Stimulated activated naive CD8-positive, alpha-beta T cell treated with anti-CD3 and anti-CD28 coated beads, Interleukin-15, Interleukin-2, amounts not matched to agents 100 ng/mL and 50 ng/mL, for 24 hours (primary cell): ENCODE data around the gene SLC1A1.

Experiments used
- H3K27ac Mint-ChIP-seq: one replicate; pipeline ENCODE4 v1.8.0; 2021; ENCODE audit warnings: mild to moderate bottlenecking, mixed read lengths
- H3K27me3 Mint-ChIP-seq: one replicate; pipeline ENCODE4 v1.8.0; 2021; ENCODE audit warnings: mixed read lengths
- H3K36me3 Mint-ChIP-seq: one replicate; pipeline ENCODE4 v1.8.0; 2021; ENCODE audit warnings: low read depth, mixed read lengths
- H3K4me1 Mint-ChIP-seq: one replicate; pipeline ENCODE4 v1.8.0; 2021; ENCODE audit warnings: low read depth, mixed read lengths
- H3K4me3 Mint-ChIP-seq: one replicate; pipeline ENCODE4 v1.8.0; 2021; ENCODE audit warnings: mild to moderate bottlenecking, mixed read lengths
- H3K9me3 Mint-ChIP-seq: one replicate; pipeline ENCODE4 v1.8.0; 2021; ENCODE audit warnings: mixed read lengths

The SLC1A1 gene

DNA sequence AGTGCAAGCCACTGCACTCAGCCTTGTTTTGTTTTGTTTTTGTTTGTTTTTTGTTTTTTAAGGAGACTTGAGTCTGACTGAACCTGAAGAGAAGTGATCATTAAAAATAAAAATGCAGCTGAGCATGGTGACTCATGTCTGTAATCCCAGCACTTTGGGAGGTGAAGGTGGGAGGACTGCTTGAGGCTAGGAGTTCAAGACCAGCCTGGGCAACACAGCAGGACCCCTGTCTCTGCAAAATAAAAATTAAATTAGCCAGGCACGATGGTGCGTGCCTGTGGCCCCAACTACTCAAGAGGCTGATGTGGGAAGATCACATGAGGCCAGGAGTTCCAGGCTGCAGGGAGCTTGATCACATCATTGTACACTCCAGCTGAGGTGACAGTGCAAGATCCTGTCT lies 6.2 kb downstream of the SLC1A1 start:
- Mint-ChIP-seq H3K27me3 (peaks cover 39% of the 10 kb centered on the region), H3K36me3 (no peaks in the 10 kb centered on the region), H3K4me1 (peaks cover 3% of the 10 kb centered on the region), H3K4me3 (no peak overlapping the region), H3K27ac (no peak overlapping the region), H3K9me3 (no peaks in the 10 kb centered on the region)

DNA sequence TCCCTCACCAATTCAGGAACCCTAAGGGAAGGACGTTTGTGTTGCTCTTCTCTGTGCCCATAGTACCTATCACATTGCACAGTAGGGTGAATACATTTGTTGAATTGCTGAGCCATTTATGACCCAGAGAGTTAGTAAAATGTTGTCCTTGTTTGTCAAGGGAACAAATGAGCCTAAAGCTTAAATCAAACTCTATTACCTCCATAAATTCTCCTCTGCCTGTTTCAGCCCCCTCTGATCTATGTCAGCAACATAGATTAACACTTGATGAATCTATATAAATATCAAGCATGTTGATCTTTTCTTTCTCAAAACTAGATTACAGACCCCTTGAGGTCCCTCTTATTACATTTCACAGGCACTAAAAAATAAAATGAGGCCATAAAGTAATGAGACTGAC lies 7.1 kb downstream of the SLC1A1 start:
- no peaks in the 10 kb centered on the region for H3K4me1 Mint-ChIP-seq
- H3K9me3 Mint-ChIP-seq = no peaks in the 10 kb centered on the region
- peaks cover 30% of the 10 kb centered on the region for H3K27me3 Mint-ChIP-seq
- H3K4me3 Mint-ChIP-seq = no peak overlapping the region
- H3K36me3 Mint-ChIP-seq = no peaks in the 10 kb centered on the region
- H3K27ac Mint-ChIP-seq = no peak overlapping the region

DNA sequence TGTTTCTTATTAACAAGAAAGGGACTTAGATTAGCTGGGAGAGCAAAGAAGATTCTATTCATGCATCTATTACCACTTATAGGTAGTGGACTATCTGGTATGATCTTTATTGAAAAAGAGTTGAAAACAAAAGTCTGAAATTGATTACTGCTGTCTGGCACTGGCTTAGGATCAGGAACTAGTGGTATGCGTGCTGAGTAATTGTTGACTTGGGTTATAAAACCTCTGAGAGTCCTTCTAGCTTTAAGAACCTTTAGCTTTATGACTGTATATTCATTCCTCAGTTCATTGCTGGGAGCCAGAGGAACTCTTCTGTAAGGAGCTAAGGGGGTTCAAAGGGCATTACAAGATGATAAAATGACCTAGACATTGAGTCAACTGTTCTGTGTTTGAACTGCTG lies 7.6 kb downstream of the SLC1A1 start:
- Mint-ChIP-seq H3K4me3 (no peak overlapping the region), H3K9me3 (no peaks in the 10 kb centered on the region), H3K36me3 (no peaks in the 10 kb centered on the region), H3K27me3 (peaks cover 26% of the 10 kb centered on the region), H3K4me1 (no peaks in the 10 kb centered on the region), H3K27ac (no peak overlapping the region)

DNA sequence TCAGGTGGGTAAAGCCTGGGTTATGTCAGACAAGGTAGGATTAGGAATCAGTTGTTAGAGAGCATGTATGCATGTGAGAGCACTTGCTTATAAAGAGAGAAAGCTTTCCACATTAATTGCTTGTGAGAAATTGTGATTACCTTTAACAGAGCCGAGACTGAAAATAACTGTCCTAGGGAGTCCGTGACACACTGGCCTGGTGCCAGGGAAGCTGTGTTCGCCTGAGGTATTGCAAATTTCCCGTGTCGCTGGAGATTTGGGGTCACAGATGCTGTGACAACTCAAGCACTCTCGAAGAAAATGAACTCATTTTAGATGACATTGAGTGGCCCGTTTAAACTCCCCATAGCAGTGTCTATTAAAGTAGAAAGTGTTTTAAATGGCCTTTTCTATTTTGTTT lies 9.6 kb downstream of the SLC1A1 start:
- Mint-ChIP-seq H3K27me3 (peaks cover 18% of the 10 kb centered on the region), H3K9me3 (no peaks in the 10 kb centered on the region), H3K36me3 (no peaks in the 10 kb centered on the region), H3K27ac (no peak overlapping the region), H3K4me1 (no peaks in the 10 kb centered on the region), H3K4me3 (no peak overlapping the region)

DNA sequence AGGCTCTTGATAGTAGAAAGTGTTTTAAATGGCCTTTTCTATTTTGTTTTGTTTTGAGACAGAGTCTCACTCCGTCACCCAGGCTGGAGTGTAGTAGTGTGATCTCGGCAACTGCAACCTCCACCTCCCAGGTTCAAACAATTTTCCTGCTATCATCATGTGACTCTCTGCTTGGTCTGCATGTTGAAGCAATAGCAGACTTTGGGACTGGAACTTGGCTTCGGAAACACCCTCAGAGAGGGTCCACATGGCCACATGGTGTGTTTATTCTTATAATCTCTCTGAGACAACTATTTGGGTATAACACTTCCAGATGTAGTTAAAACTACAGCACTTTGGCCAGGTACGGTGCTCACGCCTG lies 10.9 kb downstream of the SLC1A1 start:
- Mint-ChIP-seq H3K36me3 (no peaks in the 10 kb centered on the region), H3K27me3 (peaks cover 6% of the 10 kb centered on the region), H3K9me3 (no peaks in the 10 kb centered on the region), H3K4me3 (no peak overlapping the region), H3K27ac (no peak overlapping the region), H3K4me1 (no peaks in the 10 kb centered on the region)

DNA sequence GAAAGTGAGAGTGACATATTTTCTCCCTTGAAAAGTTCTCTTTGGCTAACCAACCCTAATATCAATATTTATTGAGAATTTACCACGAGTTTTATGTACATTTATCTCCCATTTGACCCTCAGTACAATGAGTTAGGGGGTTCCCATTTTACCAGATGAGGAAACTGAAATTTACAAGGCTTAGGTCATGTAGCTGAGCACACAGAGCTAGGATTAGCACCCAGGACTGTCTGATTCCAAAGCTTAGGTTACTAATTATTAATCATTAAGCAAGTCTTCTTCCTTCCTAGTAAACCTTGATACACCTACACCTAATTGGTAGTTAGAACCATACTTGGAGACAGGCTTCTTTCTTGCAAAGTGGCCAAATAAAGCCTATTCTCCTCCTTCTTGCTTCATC lies 12.2 kb downstream of the SLC1A1 start:
- Mint-ChIP-seq H3K4me1 (no peaks in the 10 kb centered on the region), H3K27me3 (peaks cover under 1% of the 10 kb centered on the region), H3K27ac (no peak overlapping the region), H3K4me3 (no peak overlapping the region), H3K9me3 (no peaks in the 10 kb centered on the region), H3K36me3 (no peaks in the 10 kb centered on the region)

DNA sequence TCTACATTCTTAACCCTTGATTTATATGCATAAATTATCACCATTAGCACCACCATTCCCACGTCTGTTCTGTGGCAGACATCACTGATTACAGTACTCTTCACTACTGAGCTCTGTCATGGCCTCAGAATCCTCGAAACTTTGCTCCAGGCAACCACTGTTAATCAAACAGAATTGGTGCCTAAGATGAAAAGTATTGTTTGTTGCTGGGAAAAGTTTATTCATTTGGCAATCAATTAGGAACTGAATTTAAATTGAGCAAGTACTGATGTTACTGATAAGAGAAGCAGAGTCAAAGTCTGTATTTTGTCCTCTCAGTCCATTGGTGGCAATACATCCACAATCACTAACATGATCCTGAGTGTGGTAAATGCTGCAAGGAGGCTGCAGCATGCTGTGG lies 12.8 kb downstream of the SLC1A1 start:
- H3K36me3 Mint-ChIP-seq = no peaks in the 10 kb centered on the region
- no peaks in the 10 kb centered on the region for H3K9me3 Mint-ChIP-seq
- H3K4me1 Mint-ChIP-seq = no peaks in the 10 kb centered on the region
- H3K27ac Mint-ChIP-seq = no peak overlapping the region
- H3K27me3 Mint-ChIP-seq = no peaks in the 10 kb centered on the region
- H3K4me3 Mint-ChIP-seq = no peak overlapping the region

DNA sequence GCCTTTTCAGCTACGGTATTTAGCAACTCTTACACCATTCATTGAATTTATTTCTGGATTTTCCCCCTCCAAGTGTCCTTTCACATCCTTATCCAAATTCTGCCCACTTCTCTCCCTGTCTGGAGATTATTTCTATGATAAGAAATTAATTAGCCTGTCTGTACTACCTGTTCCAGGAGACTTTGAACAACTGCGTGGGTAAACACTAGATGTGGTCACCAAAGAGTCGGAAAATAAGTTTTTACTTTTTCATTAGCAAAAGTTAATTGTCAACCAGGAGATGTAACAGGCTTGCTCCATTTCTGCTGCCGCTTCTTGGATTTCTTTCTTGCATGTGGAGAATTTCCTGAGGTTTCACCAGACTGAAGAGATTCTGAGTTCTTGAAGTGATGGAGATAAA lies 14.0 kb downstream of the SLC1A1 start:
- H3K36me3 Mint-ChIP-seq = no peaks in the 10 kb centered on the region
- no peaks in the 10 kb centered on the region for H3K27me3 Mint-ChIP-seq
- no peaks in the 10 kb centered on the region for H3K4me1 Mint-ChIP-seq
- no peak overlapping the region for H3K4me3 Mint-ChIP-seq
- H3K9me3 Mint-ChIP-seq = no peaks in the 10 kb centered on the region
- no peak overlapping the region for H3K27ac Mint-ChIP-seq

DNA sequence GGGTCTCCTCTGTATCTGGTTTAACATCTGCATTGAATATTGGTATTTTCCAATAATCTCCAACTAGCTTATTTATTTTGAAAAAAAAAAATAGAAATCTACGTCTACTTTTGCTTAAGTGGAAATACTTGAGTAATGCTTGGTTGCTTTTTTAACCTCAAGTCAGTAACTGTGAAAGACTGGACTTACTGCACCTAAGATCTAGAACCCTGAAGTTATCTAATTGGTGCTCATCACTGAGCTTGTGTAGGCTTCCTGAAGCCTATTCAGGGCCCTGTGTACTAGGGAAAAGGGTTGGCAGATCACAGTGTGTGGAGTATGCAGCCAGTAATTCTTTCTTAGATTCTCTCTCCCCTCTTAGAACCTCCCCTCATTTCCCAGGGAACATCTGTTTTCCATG lies 16.2 kb downstream of the SLC1A1 start:
- Mint-ChIP-seq H3K27ac (no peak overlapping the region), H3K9me3 (no peaks in the 10 kb centered on the region), H3K4me3 (no peak overlapping the region), H3K4me1 (no peaks in the 10 kb centered on the region), H3K36me3 (no peaks in the 10 kb centered on the region), H3K27me3 (no peaks in the 10 kb centered on the region)

DNA sequence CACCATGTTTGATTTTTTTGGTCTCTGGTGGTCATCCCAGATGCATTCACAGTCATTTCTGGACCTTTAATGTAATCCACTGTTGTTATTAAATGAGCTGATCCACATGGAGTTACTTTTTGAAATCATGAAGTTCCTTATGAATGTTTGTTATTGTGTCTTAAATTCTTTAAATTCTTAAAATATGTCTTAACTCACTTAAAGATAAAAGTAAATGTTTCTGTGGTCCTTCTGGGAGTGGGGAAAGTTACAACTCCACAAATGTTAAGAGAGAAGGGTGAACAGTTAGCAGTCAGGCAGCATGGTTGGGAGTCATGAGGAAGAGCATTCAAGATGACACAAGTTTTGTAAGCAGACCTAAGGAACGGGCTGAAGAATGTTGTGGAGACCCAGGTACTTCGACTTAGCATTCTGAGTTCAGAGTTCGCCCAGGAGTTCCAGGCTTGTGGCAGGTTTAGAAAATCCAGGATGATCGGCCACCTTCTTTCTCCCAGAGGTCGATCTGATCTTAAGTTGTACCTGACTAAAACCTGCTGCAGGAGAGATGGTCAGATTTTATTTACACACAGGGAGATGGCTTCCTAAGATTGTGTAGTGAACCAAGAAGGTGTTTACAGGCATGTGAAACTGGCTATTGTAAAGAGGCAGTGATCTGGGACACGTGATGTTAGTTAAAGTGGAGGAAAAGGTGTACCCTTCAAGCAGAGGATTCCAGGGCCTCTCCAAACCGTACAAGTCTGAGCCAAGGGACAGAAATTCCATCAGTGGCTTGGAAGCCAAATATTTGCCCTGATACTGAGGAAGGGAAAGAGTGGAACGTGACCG lies 17.2 kb downstream of the SLC1A1 start:
- Mint-ChIP-seq H3K4me3 (no peak overlapping the region), H3K9me3 (no peaks in the 10 kb centered on the region)

DNA sequence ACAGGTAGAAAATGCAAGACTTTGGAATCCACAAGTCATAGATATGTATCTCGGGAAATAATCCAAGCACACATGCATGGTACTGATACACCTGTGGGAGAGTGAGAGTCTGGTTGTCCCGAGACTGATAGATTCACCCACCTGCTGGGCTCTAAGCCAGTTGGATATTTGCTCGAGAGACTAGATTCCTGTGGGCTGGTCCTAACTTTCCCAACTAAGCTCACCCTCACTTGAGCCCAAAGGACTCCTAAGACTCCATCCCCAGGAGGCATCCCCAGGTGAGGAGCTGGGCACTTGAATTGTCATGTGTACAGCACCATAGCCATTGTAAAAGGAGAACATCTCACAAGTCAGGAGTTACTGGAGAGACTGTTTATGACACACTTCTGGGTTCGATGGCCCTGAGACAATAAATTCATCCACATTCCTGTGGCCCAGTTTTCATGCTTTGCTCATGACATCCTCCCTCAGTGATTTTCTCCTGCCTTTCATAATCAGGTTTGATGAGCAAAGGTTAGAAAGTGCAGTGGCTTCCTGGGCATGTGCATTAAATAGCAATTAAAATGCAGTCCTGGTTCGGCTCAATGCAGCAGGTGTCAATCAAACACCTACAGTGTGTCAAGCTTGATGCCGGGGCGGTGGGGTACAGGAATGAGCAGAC lies 18.1 kb downstream of the SLC1A1 start:
- Mint-ChIP-seq H3K9me3 (no peaks in the 10 kb centered on the region), H3K27me3 (no peaks in the 10 kb centered on the region), H3K27ac (no peak overlapping the region), H3K36me3 (no peaks in the 10 kb centered on the region), H3K4me3 (no peak overlapping the region), H3K4me1 (no peaks in the 10 kb centered on the region)

More for the DNA sequence above, 17.2 kb downstream of the SLC1A1 start:
- H3K27ac Mint-ChIP-seq = no peak overlapping the region
- no peaks in the 10 kb centered on the region for H3K27me3 Mint-ChIP-seq
- H3K36me3 Mint-ChIP-seq = no peaks in the 10 kb centered on the region
- H3K4me1 Mint-ChIP-seq = no peaks in the 10 kb centered on the region

DNA sequence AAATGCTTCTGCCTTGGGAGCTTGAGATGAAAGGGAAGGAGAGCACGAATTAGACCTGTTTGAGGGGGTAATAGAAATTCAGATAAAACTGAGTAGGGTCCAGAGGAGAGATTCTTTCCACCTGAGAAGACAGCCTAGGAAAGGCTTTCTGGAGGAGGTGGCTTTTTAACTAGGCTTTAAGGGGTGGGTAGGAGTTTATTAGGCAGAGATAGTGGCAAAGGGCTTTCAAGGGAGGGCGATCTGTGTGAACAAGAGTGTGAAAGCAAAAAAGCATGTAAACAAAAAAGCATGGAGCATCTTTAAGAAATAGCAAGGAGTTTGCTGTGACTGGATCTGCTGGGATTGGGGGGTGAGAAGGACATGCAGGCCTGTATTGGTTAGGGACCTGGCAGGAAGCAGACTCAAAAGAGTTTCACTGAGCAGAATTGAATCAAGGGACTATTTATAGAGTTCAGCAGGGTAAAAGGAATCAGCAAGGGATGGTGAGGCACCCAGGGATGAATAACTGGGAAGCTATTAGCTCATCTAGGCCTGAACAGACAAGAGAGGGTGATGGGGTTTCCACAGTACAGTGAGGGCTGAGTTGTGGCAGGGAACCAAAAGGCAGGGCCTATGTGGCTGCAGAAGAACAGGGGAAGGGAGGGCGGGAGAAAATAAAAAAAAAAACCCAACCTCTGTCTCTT lies 18.8 kb downstream of the SLC1A1 start:
- Mint-ChIP-seq H3K27ac (peak overlapping the region; percentile 3), H3K4me1 (no peaks in the 10 kb centered on the region), H3K4me3 (no peak overlapping the region), H3K9me3 (no peaks in the 10 kb centered on the region), H3K27me3 (no peaks in the 10 kb centered on the region), H3K36me3 (no peaks in the 10 kb centered on the region)

DNA sequence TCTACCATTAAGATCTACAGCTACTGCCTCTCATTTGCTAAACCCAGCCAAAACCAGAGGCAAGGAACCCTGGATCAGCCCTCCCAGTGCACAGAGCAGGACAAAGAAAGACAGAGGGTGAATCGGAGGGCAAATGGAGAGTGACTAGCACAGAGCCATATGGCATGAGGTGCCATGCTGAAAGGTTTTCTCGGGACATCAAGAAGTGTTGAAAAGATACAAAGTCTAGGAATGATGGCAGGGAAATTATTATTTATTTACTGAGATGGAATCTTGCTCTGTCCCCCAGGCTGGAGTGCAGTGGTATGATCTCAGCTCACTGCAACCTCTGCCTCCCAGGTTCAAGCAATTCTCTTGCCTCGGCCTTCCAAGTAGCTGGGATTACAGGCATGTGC lies 19.3 kb downstream of the SLC1A1 start:
- no peak overlapping the region for H3K4me3 Mint-ChIP-seq
- no peaks in the 10 kb centered on the region for H3K9me3 Mint-ChIP-seq
- H3K27me3 Mint-ChIP-seq = no peaks in the 10 kb centered on the region
- H3K4me1 Mint-ChIP-seq = no peaks in the 10 kb centered on the region
- H3K36me3 Mint-ChIP-seq = no peaks in the 10 kb centered on the region
- no peak overlapping the region for H3K27ac Mint-ChIP-seq

DNA sequence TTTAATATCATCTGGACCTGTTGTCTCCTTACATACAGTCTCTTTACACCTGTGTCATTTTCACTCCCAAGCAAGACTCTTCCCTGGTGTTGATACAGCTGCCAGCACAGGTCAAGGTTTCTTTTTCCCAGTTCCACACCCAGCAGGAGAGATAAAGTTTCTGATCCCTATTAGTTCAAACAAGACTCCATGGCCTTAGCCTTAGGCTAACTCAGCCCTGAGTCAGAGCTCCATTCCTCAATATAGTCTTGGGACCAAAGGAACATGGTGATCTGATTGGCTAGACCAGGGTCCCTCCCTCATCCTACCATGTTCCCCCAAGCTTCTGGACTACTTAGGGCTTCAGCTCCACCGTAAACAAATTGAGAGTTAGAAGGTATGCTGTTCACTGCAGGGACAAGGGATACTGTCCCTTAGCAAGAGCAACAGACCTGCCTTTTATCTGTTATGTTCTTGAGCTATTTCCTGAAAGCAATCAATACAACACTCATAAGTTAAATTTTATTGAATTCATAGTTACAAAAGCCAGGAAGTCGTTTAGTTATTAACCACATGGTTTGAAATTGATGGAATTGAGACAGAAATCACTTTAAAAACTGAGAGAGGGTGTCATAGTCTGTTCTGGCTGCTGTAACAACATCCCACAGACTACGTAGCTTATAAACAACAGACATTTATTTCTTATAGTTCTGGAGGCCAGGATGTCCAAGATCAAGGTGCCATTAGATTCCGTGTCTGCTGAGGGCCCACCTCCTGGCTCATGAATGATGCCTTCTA lies 20.5 kb downstream of the SLC1A1 start:
- Mint-ChIP-seq H3K27ac (no peak overlapping the region), H3K36me3 (no peaks in the 10 kb centered on the region), H3K27me3 (no peaks in the 10 kb centered on the region), H3K9me3 (no peaks in the 10 kb centered on the region), H3K4me3 (no peak overlapping the region), H3K4me1 (no peaks in the 10 kb centered on the region)
